ENCODE results near the gene CRIP2. TPM values are rescaled to one million over a fixed set of nuclear protein-coding genes. Genes with fewer than 3 reads are reported as not detected.

The CRIP2 gene
- total and polyA plus RNA-seq, 2 of the 8 experiments (the other 6 are each of a cell fraction or from before 2014, with no cell fraction given): 4.2 to 13.5 TPM

DNA sequence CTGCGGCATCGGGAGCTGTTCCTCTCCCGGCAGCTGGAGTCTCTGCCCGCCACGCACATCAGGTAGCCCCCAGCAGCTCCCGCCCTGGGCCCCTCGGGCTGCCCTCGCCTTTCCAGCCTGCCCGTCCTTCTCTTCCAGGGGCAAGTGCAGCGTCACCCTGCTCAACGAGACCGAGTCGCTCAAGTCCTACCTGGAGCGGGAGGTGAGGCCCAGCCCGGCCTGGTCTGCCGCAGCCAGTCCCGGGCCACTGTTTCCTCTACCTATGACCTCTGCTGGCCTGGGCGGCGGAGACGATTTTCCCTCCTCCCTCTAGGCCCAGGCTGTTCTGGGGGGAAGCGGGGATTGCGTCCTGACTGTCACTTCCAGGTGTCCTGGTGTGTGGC lies 24.5 kb upstream of the CRIP2 start (continued):
- TF ChIP-seq, protein P1, sequence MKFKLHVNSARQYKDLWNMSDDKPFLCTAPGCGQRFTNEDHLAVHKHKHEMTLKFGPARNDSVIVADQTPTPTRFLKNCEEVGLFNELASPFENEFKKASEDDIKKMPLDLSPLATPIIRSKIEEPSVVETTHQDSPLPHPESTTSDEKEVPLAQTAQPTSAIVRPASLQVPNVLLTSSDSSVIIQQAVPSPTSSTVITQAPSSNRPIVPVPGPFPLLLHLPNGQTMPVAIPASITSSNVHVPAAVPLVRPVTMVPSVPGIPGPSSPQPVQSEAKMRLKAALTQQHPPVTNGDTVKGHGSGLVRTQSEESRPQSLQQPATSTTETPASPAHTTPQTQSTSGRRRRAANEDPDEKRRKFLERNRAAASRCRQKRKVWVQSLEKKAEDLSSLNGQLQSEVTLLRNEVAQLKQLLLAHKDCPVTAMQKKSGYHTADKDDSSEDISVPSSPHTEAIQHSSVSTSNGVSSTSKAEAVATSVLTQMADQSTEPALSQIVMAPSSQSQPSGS (IDR thresholded peaks at IDR 0.05; ENCODE audit: low read length): no peak
